GM12892 (cell line): ENCODE results near the gene AMPD1.

Experiments used
- POLR2AphosphoS5 ChIP-seq: IDR thresholded peaks from 2 replicates; pipeline ENCODE4 v1.6.1; 2011; ENCODE audit warnings: low read depth, low read length, control low read depth
- TAF1 ChIP-seq: IDR thresholded peaks from 2 replicates; pipeline ENCODE4 v1.6.1; 2011; ENCODE audit warnings: low read depth, mild to moderate bottlenecking, control low read depth, low read length, borderline replicate concordance

- TF ChIP-seq TAF1 (no peak), POLR2AphosphoS5 (no peak)
These were observed 28.1 kb upstream of the AMPD1 start for GRCh38 chr1:114723457-114723856.
